ENCODE data around the gene PAM.

PAM gene

GRCh38 chr5:102863764-102864560 is 108.9 kb downstream of the PAM start:
- DNase-seq = no peak

GRCh38 chr5:102865171-102865509 is 110.0 kb downstream of the PAM start:
- DNase-seq = no peak

- DNase-seq = no peak
These were observed 110.6 kb downstream of the PAM start for GRCh38 chr5:102865510-102866236.

- DNase-seq = no peak
These were observed 111.1 kb downstream of the PAM start for GRCh38 chr5:102866237-102866600.

- DNase-seq = no peak
These were observed 113.0 kb downstream of the PAM start for GRCh38 chr5:102867992-102868662.

- DNase-seq = no peak
These were observed 114.1 kb downstream of the PAM start for GRCh38 chr5:102869230-102869629.

GRCh38 chr5:102873379-102873932 is 118.4 kb downstream of the PAM start:
- no peak for DNase-seq

GRCh38 chr5:102874054-102874453 is 118.9 kb downstream of the PAM start:
- peak; percentile 43 for DNase-seq

- DNase-seq = no peak
These were observed 120.6 kb downstream of the PAM start for GRCh38 chr5:102875721-102876123.

- no peak for DNase-seq
These were observed 121.5 kb downstream of the PAM start for GRCh38 chr5:102876610-102877009.

- DNase-seq = no peak
These were observed 124.6 kb downstream of the PAM start for GRCh38 chr5:102879741-102880140.

- DNase-seq = no peak
These were observed 131.5 kb downstream of the PAM start for GRCh38 chr5:102886586-102886985.

- no peak for DNase-seq
These were observed 133.4 kb downstream of the PAM start for GRCh38 chr5:102888483-102888882.

GRCh38 chr5:102889033-102889432 is 133.9 kb downstream of the PAM start:
- no peak for DNase-seq

- no peak for DNase-seq
These were observed 135.0 kb downstream of the PAM start for GRCh38 chr5:102890133-102890532.

- DNase-seq = no peak
These were observed 136.1 kb downstream of the PAM start for GRCh38 chr5:102891175-102891574.

GRCh38 chr5:102893942-102894341 is 138.8 kb downstream of the PAM start:
- DNase-seq = no peak

GRCh38 chr5:102895234-102895633 is 140.1 kb downstream of the PAM start:
- DNase-seq = no peak

- no peak for DNase-seq
These were observed 140.9 kb downstream of the PAM start for GRCh38 chr5:102895976-102896375.

- DNase-seq = no peak
These were observed 146.5 kb downstream of the PAM start for GRCh38 chr5:102901424-102902134.

GRCh38 chr5:102902135-102902448 is 147.0 kb downstream of the PAM start:
- DNase-seq = peak; percentile 4

GRCh38 chr5:102902647-102903046 is 147.5 kb downstream of the PAM start:
- peak; percentile 40 for DNase-seq

Data from SHP77 treated with DMSO at 0.1 percent for 48 hours (cell line).